Stimulated activated effector memory CD8-positive, alpha-beta T cell treated with anti-CD3 and anti-CD28 coated beads, Interleukin-12 subunit alpha, Interleukin-12 subunit beta, amount 100 ng/mL, for 72 hours (primary cell): Measurements from ENCODE around the gene PAWR.
"Not testable (repeated sequence)": the region's sequence is repeated elsewhere in the genome, so short reads cannot be mapped to it uniquely, and the experiment has no call there.

Experiments used
- ATAC-seq: fragments of 150-1000 bp; cut with Tn5 transposase; 2 replicates; pipeline ENCODE4 v1.10.0; 2021
- DNase-seq, 2 donors: peaks; one replicate each; pipeline ENCODE4 v3.0.0; 2021 to 2022; ENCODE audit warnings: low spot score in 2 of 2
- H3K27ac Mint-ChIP-seq: one replicate; pipeline ENCODE4 v1.8.0; 2022; ENCODE audit warnings: mild to moderate bottlenecking, mixed read lengths
- H3K36me3 Mint-ChIP-seq: one replicate; pipeline ENCODE4 v1.8.0; 2022; ENCODE audit warnings: mild to moderate bottlenecking, mixed read lengths
- H3K4me1 Mint-ChIP-seq: one replicate; pipeline ENCODE4 v1.8.0; 2022; ENCODE audit warnings: mixed read lengths
- H3K4me3 Mint-ChIP-seq: one replicate; pipeline ENCODE4 v1.8.0; 2022; ENCODE audit warnings: mild to moderate bottlenecking, mixed read lengths
- H3K9me3 Mint-ChIP-seq: one replicate; pipeline ENCODE4 v1.8.0; 2022; ENCODE audit warnings: mixed read lengths

Gene PAWR

DNA sequence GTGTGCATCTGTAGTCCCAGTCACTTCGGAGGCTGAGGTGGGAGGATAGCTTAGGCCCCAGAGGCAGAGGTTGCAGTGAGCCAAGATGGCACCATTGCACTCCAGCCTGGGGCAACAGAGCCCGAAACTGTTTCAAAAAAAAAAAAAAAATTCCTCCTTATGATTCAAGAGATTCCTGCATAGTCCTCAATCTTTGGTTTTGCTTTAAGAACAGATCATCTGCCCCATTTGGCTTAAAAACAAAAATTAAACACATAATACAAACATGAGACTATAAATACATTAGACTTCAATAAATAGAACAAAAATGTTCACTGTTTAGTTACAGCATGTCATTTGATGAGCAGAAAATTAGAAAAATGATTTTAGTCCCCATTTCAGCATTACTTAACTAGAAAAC is 131.2 kb downstream of the PAWR start:
- no peaks in the 10 kb centered on the region for H3K9me3 Mint-ChIP-seq
- H3K4me3 Mint-ChIP-seq = no peak overlapping the region
- no peak overlapping the region for H3K27ac Mint-ChIP-seq
- no peaks in the 10 kb centered on the region for H3K36me3 Mint-ChIP-seq
- DNase-seq (no peak), ATAC-seq (no peak)
- H3K4me1 Mint-ChIP-seq = no peaks in the 10 kb centered on the region

DNA sequence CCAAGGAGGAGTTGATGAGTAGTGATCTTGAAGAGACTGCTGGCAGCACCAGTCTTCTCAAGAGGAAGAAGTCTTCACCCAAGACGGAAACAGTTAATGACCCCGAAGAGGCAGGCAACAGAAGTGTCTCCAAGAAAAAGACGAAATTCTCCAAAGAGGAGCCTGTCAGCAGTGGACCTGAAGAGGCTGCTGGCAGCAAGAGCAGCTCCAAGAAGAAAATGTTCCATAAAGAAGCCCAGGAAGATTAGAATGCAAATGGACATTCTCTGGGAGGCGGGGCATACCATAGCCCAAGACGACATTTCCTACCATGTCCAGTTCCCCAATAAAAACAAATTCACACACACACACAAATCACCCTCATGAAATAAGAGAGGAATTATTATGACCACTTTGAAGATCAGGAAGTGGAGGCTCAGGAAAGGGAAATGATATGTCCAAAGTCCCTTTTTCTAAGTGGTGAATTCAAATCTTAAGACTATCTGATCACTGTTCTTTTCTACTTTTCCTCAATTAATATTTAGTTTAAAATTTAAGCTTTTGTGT is 131.8 kb downstream of the PAWR start:
- ATAC-seq (no peak), DNase-seq (no peak)
- H3K9me3 Mint-ChIP-seq = no peaks in the 10 kb centered on the region
- no peak overlapping the region for H3K27ac Mint-ChIP-seq
- H3K36me3 Mint-ChIP-seq = no peaks in the 10 kb centered on the region
- H3K4me3 Mint-ChIP-seq = no peak overlapping the region
- no peaks in the 10 kb centered on the region for H3K4me1 Mint-ChIP-seq

DNA sequence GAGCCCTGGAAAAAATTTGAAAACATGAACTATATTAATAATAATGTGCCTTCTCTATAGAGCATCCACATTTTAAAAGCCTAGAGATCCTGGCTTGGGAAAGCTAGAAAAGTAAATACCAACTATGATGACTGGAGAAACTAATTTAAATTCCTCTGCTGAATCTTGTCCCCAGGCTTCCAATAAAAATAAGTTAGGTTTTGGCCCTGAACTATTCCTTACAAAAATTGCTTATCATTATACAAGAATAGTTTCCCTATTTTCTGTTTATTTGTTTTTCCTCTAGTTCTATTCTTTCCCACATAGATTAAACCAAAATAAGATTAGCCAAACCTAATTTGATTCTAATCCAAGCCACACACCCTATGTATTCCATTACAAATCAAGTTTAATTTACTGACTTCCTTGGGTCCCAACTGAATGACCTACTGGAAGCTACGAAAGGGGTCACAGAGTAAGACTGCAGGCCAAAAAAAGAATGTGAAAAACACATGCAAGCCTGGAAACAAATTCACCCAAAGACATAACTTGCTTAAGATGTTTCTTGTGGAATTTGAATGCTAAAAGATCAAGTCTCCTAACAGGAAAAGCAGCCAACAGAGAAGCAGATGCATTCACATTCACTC is 133.0 kb downstream of the PAWR start:
- Mint-ChIP-seq H3K4me3 (no peak overlapping the region), H3K27ac (no peak overlapping the region), H3K4me1 (no peaks in the 10 kb centered on the region), H3K36me3 (no peaks in the 10 kb centered on the region), H3K9me3 (no peaks in the 10 kb centered on the region)
- no peak for ATAC-seq
- no peak for DNase-seq

DNA sequence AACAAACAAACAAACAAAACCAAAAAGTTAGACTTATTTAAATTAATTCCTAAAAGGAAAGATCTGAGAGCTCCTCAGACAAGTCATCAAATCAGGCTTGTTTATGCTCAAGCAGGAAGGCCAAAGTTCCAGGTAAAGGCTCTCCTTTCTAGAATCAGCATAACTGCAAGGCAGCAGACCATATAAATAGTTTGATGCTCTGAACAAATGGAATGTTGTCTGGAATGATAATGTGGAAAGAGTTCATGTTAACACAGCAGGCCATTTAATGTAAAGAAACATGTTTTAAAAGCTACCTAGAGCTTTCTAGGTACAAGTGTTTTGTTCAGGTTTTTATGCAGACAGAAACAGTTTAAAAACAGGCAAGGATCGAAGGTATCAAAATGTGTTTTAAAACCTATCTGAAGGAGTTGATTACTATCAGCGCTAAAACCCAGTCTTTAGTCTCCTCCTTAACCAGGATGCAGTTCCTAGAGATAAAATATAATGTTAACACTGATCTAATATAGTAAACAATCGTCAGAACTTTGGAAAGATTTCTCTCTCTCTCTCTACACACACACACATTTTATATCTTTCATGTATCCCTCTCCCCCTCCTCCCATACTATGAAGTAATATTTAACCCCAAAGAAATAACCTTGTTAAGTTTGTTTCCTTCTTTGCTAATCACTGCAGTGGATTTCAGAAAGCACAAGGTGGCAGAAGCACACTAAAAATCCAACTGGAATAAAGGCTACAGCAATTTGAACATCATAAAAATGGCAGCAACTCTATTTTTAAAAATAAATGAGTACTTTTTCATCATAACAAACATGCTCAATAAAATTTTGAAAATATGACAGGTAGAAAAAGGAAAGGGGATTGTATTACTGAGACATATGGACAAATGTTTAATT is 135.5 kb downstream of the PAWR start:
- H3K36me3 Mint-ChIP-seq = no peaks in the 10 kb centered on the region
- H3K27ac Mint-ChIP-seq = no peak overlapping the region
- H3K4me1 Mint-ChIP-seq = no peaks in the 10 kb centered on the region
- H3K9me3 Mint-ChIP-seq = no peaks in the 10 kb centered on the region
- ATAC-seq (no peak), DNase-seq (no peak)
- no peak overlapping the region for H3K4me3 Mint-ChIP-seq

DNA sequence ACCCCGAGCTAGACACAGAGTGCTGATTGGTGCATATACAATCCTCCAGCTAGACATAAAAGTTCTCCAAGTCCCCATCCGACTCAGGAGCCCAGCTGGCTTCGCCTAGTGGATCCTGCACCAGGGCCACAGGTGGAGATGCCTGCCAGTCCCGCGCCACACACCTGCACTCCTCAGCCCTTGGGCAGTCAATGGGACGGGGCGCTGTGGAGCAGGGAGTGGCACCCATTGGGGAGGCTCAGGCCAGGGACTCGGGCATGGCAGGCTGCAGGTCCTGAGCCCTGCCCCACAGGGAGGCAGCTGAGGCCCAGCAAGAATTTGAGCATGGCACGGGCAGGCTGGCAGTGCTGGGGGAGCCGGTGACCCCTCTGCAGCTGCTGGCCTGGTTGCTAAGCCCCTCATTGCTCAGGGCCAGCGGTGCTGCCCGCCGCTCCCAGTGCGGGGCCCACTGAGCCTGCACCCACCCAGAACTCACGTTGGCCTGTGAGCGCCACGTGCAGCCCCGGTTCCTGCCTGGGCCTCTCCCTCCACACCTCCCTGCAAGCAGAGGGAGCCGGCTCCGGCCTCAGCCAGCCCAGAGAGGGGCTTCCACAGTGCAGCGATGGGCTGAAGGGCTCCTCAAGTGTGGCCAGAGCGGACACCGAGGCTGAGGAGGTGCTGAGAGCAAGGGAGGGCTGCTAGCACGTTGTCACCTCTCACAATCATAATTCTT is 136.7 kb downstream of the PAWR start:
- ATAC-seq (no peak), DNase-seq (no peak)
- Mint-ChIP-seq H3K27ac (no peak overlapping the region), H3K36me3 (no peaks in the 10 kb centered on the region), H3K9me3 (no peaks in the 10 kb centered on the region), H3K4me3 (no peak overlapping the region), H3K4me1 (no peaks in the 10 kb centered on the region)

DNA sequence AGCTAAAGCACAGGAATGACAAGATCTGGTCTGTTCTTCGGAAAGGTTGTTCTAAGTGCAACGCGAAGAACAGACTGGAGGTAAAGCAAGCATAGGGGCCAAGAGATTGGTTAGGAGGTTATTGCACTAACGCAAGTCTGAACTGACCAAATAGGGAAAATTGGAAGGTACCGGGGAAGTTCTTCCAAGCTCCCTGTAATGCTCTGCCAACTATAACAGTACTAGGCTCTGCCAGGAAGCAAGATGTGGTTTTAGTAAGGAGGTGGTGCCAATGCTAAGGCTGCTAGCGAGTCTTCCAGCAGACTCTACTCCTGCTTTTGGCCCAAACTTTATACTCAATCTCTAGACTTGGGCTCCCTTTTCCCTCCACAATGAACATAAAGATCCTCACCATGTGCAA is 138.6 kb downstream of the PAWR start:
- H3K36me3 Mint-ChIP-seq = no peaks in the 10 kb centered on the region
- H3K9me3 Mint-ChIP-seq = no peaks in the 10 kb centered on the region
- DNase-seq (no peak), ATAC-seq (no peak)
- H3K4me3 Mint-ChIP-seq = no peak overlapping the region
- no peaks in the 10 kb centered on the region for H3K4me1 Mint-ChIP-seq
- no peak overlapping the region for H3K27ac Mint-ChIP-seq

DNA sequence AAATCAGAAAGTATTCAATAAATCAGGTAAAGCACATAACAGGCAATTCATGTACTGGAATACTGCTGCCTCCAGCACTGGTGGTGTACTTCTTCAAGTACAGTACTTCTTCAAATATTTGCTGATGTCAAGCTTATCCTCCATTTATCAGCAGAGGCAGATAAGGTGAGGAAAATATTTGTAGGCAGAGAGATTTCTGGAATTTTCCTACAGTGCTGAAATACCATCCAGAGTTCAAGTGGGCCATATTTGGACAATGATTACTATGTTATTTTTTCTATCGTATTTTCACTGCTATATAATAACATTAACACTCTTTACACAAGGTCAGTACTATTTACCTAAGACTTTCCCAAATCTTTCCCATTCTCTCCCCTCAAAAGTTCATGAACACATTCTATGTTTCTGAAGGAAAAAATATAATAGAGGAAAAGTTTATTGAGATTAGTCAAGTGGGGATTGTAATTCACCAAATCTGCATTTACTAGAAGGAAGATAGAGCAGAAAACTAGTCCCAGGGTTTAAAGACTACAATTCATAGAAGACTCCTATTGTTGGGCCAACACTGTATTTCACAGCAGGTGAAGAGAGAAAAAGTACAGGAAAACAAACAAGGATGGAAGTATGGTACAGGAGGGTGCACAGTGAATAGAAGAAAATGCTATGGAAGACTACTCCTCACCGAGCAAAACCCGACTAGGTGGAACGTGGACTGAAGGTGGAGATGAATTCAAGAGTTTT is 141.1 kb downstream of the PAWR start:
- Mint-ChIP-seq H3K9me3 (no peaks in the 10 kb centered on the region), H3K27ac (no peak overlapping the region), H3K4me1 (no peaks in the 10 kb centered on the region), H3K36me3 (no peaks in the 10 kb centered on the region), H3K4me3 (no peak overlapping the region)
- DNase-seq = no peak
- ATAC-seq = no peak

DNA sequence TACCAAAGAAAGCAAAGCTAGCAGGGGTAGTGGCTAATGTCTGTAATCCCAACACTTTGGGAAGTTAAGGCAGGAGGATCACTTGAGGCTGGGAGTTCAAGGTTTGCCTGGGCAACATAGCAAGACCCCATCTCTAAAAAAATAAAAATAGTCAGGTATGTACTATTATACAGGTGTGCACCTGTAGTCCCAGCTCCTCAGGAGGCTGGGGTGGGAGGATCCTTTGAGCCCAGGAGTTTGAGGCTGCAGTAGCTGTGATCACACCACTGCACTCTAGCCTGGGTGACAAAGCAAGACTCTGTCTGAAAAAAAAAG is 142.2 kb downstream of the PAWR start:
- Mint-ChIP-seq H3K36me3 (no peaks in the 10 kb centered on the region), H3K9me3 (no peaks in the 10 kb centered on the region), H3K27ac (no peak overlapping the region), H3K4me3 (no peak overlapping the region), H3K4me1 (no peaks in the 10 kb centered on the region)
- ATAC-seq (no peak), DNase-seq (no peak)

DNA sequence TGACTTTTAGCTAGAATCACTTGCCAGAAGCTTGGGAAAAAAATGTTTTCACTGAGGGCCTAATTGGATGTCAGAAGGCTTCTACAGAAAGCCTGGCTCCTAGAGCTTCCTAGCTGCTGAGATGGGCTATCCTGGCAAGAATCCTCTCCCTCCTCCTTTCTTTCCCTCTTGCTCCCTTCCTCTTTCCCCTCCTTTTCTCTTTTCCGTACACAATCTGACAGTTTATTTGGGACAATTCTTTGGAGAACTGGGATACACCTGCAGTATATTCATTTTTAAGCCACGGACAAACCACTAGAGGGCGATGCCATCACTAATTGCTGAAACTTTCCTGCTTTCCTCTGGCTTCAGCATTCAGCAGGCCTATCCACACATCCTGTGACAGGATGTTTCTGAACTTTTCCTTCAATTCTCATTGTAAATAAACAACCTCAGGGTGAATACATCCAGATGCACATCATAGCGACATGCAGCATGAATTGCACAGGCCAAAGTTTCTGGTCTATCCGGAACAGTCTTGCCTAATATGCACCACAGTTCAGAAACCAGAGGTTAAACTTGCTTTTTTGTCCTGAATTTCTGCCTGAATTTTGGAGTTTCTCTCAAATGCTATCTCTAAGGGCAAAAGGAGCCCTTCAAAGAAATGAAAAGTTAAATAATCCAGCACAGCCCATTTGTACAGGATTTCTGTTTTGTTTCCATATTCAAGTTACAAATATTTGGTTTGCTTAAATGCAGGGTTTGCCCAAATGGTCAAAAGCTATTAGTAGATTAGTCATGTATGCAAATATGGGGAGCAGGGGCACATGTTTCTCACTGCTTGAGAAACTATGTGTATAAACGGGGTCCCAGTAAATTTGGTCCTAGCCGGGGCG is 142.8 kb downstream of the PAWR start:
- no peak overlapping the region for H3K4me3 Mint-ChIP-seq

DNA sequence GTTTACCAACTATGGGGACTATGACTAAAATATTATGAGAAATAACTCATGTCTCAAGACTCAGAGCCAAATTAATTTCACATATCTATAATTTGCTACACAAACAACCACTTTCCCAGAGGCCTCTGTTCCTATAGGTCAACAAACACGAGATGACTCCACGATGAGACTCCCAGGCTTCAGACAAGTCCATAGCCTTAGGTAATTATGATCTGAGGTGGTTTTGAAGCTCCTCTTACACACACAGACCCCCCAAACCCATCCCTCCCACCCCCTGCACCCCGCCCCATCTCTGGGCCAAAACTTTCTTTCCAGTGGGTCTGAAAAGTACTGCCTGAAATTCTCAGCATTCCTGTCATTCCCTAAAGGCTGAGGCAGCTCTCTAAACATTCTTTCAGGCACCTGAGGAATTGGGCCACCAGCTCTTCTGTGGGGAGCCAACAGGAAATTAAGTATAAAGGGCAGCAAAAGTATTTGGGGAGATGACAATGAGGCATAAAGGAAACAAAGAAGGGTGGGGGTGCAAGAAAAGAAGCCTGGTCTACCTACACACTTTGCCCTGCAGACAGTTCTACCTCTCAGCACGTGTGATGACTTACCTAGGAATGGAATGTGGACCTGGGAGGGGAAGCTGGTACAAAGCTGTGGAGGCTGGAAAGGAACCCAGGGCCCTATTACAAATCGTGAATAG is 143.6 kb downstream of the PAWR start:
- Mint-ChIP-seq H3K27ac (no peak overlapping the region), H3K9me3 (no peaks in the 10 kb centered on the region), H3K4me3 (no peak overlapping the region), H3K4me1 (no peaks in the 10 kb centered on the region), H3K36me3 (no peaks in the 10 kb centered on the region)
- no peak for ATAC-seq
- DNase-seq = no peak

More for the DNA sequence above, 142.8 kb downstream of the PAWR start:
- no peak for DNase-seq
- Mint-ChIP-seq H3K4me1 (no peaks in the 10 kb centered on the region), H3K27ac (no peak overlapping the region), H3K9me3 (no peaks in the 10 kb centered on the region), H3K36me3 (no peaks in the 10 kb centered on the region)
- ATAC-seq = no peak

DNA sequence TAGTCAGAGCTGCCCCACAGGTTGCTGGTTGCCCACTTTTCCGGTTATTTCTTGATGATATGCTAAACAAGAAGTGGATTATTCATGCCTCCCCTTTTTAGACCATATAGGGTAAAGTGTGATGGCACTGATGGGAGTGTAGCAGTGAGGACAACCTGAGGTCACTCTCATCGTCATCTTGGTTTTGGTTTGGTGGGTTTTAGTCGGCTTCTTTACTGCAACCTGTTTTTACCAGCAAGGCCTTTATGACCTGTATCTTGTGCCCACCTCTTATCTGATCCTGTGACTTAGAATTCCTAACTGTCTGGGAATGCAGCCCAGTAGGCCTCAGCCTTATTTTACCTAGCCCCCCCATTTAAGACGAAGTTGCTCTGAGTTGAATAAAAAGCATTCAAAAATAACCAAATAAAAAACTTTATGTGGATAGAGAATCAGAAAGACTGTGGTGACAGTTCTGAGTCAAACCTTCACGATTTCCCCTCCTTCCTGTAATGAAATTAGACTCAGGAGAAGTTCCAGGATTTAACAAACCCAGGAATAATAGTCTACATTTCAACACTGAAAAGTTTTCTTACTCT is 144.2 kb downstream of the PAWR start:
- H3K4me1 Mint-ChIP-seq = no peaks in the 10 kb centered on the region
- no peaks in the 10 kb centered on the region for H3K9me3 Mint-ChIP-seq
- H3K27ac Mint-ChIP-seq = no peak overlapping the region
- ATAC-seq (no peak), DNase-seq (no peak)
- no peaks in the 10 kb centered on the region for H3K36me3 Mint-ChIP-seq
- no peak overlapping the region for H3K4me3 Mint-ChIP-seq

DNA sequence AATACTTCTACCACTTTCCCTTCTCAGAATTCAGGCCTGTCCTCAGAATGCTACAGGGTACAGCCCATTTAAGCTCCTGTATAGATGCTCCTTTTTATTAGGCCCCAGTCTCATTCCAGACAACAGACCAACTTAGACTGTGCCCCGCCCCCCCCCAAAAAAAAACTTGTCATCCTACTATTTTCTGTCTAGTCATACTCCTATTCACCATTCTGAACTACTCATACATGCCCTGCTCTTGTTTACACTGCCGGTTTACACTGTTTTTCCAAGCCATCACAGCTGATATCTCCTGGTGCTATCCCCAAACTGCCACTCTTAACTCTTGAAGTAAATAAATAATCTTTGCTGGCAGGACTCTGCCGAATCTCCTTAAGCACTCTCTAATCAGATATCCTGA is 146.3 kb downstream of the PAWR start:
- not testable (repeated sequence) for DNase-seq, H3K36me3 Mint-ChIP-seq, H3K4me3 Mint-ChIP-seq, H3K4me1 Mint-ChIP-seq, H3K9me3 Mint-ChIP-seq, ATAC-seq, H3K27ac Mint-ChIP-seq

DNA sequence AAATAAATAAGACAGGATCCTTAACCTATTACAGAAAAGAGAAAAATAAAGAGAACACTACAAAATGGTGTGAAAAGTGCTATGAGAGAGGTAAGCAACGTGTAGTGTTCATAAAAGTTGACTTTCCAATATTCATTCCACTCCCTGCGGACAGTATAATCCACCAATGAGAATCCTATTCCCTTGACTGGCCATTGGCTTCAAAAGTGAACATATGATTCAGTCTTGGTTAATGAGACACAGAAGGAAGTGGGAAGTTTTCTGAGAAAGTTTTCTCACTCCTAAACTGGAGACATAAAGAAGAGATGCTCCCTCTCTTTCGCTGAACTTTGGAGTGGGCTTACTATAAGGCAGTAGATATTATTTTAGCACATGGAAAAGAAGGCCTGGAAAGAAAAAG is 153.1 kb downstream of the PAWR start:
- H3K4me1 Mint-ChIP-seq = no peaks in the 10 kb centered on the region
- ATAC-seq = no peak

DNA sequence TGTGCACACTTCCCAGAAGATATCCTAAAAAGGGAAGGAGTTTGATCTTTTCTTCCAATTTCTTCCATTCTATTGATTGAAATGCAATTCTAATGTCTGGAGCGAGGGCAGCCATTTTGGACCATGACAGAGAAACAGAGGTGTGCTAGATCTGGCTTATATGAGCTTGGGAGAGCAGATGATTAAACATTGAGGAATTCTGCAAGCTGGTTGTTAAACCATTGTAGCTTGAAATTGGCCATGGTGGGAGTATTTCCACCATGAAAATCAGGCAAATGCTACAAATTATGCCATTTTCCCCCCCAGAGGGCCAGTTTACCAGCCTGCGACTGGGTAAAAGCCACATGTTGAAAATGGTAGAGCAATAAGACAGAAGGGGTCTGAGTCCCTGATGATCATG is 155.0 kb downstream of the PAWR start:
- Mint-ChIP-seq H3K4me3 (no peak overlapping the region), H3K36me3 (no peaks in the 10 kb centered on the region), H3K4me1 (no peaks in the 10 kb centered on the region), H3K27ac (no peak overlapping the region), H3K9me3 (no peaks in the 10 kb centered on the region)
- DNase-seq (no peak), ATAC-seq (no peak)

More for the DNA sequence above, 153.1 kb downstream of the PAWR start:
- H3K36me3 Mint-ChIP-seq = no peaks in the 10 kb centered on the region
- no peak for DNase-seq
- H3K4me3 Mint-ChIP-seq = no peak overlapping the region
- H3K9me3 Mint-ChIP-seq = no peaks in the 10 kb centered on the region
- H3K27ac Mint-ChIP-seq = no peak overlapping the region
